Measurements from ENCODE around the gene GJB2. TPM values are rescaled to one million over a fixed set of nuclear protein-coding genes. Genes with fewer than 3 reads are reported as not detected.

The GJB2 gene
- total and polyA plus RNA-seq, 2 of the 4 experiments (the other 2 are of a cell fraction), result under 0.01 to 0.17 TPM

DNA sequence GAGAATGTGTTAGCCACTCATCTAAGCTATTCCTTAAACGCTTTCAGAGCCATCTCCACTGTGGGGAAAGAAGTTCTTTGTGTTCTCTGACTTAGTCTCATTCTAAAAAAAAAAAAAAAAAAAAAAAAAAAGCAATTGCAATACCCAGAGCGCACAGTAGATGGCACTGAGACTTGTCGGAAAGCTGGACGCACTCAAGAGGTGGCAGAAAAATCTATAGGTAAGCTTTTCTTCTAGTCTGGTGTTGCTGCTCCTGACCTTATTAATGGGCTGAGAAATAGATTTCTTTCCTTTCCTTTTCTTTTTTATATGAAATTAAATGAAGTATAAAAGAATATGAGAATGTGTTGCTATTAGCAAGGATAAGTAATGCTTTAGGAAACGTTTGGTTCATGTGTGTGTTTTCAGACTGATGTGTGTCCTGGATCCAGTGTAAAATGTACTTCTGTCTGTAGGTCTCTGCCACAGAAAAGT, 4.7 kb upstream of the GJB2 start:
- H2AFZ ChIP-seq (replicated peaks; ENCODE audit: low read length, poor library complexity), result no peak overlapping the region
- ChIA-PET CTCF (interaction anchor here (0.6 to 2.2 kb wide), 18 partner anchors 10 to 1924 kb away, joined by 3 to 16 read pairs (median 4); no protein-coding TSS in a partner anchor), POLR2A (ENCODE audit: unreplicated experiment) (no interaction called here)
- no peak overlapping the region for H2AK5ac ChIP-seq (ENCODE audit: low read depth, low read length)
- intact Hi-C loops (cut with micrococcal nuclease) (loop anchor here (1.0 to 10.0 kb wide), 4 partner anchors 292 to 1281 kb away; no protein-coding TSS in a partner anchor), dilution Hi-C loops (cut with HindIII; ENCODE audit: low sequenced_read_pairs, unreplicated experiment) (loop anchor here (10.0 to 25.0 kb wide), 2 partner anchors 290 to 647 kb away; no protein-coding TSS in a partner anchor), in situ Hi-C loops (cut with MboI; ENCODE audit: low sequenced_read_pairs) (loop anchor here (25.0 kb wide), 3 partner anchors 515 to 1290 kb away; partner anchors contain the start of gene IL17D)
- H3K9me3 ChIP-seq (ENCODE audit: control insufficient read depth, insufficient read depth, low read length), result peaks cover 7% of the 10 kb centered on the region
- H3K18ac ChIP-seq (ENCODE audit: low read depth, low read length), result no peak overlapping the region
- no TSS peak for BruUV-seq (replicated peaks)
- no peaks in the 10 kb centered on the region for H3K36me3 ChIP-seq (ENCODE audit: control insufficient read depth, insufficient read depth, low read length)
- no peak overlapping the region for H4K8ac ChIP-seq (ENCODE audit: low read depth in 2 of 2, low read length in 2 of 2)
- ATAC-seq (ENCODE audit: low read depth) (peak; percentile 73), DNase-seq (peak; percentile 56)
- no peak overlapping the region for H3K9ac ChIP-seq (ENCODE audit: low read depth, low read length)
- H2BK5ac ChIP-seq (ENCODE audit: low read depth, low read length, poor library complexity, severe bottlenecking), result no peak overlapping the region
- H3K23ac ChIP-seq (ENCODE audit: low read depth, low read length), result no peak overlapping the region
- 33% methylated on average over 1 of the region's 5 CpGs; no CpG with 5 or more reads in 1 of the 2 experiments for WGBS, 2 experiments (ENCODE audit: extremely low coverage in 2 of 2, insufficient read length in 1 of 2)
- H3K4me3 ChIP-seq (ENCODE audit: insufficient read depth, low read depth, low read length), result no peak overlapping the region
- no peaks in the 10 kb centered on the region for H4K20me1 ChIP-seq (ENCODE audit: insufficient read depth, low read length)
- H2BK20ac ChIP-seq (ENCODE audit: low read depth, low read length), result no peak overlapping the region
- H2AK9ac ChIP-seq (replicated peaks; ENCODE audit: low read depth, low read length, poor library complexity), result no peak overlapping the region
- peaks cover 65% of the 10 kb centered on the region for H3K27me3 ChIP-seq (ENCODE audit: control insufficient read depth, insufficient read depth, low read length)
- H2BK120ac ChIP-seq (ENCODE audit: low read depth, low read length), result no peak overlapping the region
- no peak overlapping the region for H3K56ac ChIP-seq (ENCODE audit: extremely low read depth, insufficient read depth, low read length)
- H3K4me2 ChIP-seq (ENCODE audit: low read depth, low read length), result peak overlapping the region; percentile 42; the same call in 1 of the 2 replicates
- H3K4me1 ChIP-seq (ENCODE audit: control insufficient read depth, insufficient read depth, low read length), result peaks cover 2% of the 10 kb centered on the region; the same call in 1 of the 2 replicates
- no peak overlapping the region for H4K91ac ChIP-seq (ENCODE audit: insufficient read depth, low read depth, low read length)
- no peak overlapping the region for H4K5ac ChIP-seq (ENCODE audit: low read depth, low read length)
- no peaks in the 10 kb centered on the region for H3K9me1 ChIP-seq (ENCODE audit: insufficient read depth, low read length)
- no peaks in the 10 kb centered on the region for H3K79me1 ChIP-seq (ENCODE audit: low read depth in 1 of 2, low read length in 2 of 2)
- no peak for TF ChIP-seq CHD1 (IDR thresholded peaks at IDR 0.05; ENCODE audit: low read depth, low read length)
- no peak for TF ChIP-seq RCOR1 (IDR thresholded peaks at IDR 0.05; ENCODE audit: insufficient replicate concordance, low read length)
- TF ChIP-seq MXI1 (IDR thresholded peaks at IDR 0.05; ENCODE audit: borderline replicate concordance, low read depth, low read length), result no peak
- TF ChIP-seq, protein P1, sequence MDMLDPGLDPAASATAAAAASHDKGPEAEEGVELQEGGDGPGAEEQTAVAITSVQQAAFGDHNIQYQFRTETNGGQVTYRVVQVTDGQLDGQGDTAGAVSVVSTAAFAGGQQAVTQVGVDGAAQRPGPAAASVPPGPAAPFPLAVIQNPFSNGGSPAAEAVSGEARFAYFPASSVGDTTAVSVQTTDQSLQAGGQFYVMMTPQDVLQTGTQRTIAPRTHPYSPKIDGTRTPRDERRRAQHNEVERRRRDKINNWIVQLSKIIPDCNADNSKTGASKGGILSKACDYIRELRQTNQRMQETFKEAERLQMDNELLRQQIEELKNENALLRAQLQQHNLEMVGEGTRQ (IDR thresholded peaks at IDR 0.05; ENCODE audit: low read depth, low read length), result no peak
- TF ChIP-seq POLR2A (IDR thresholded peaks at IDR 0.05; ENCODE audit: low read depth, low read length), result no peak
- TF ChIP-seq RAD21 (IDR thresholded peaks at IDR 0.05; ENCODE audit: low read length), result peak; percentile 76
- TF ChIP-seq ELK1 (IDR thresholded peaks at IDR 0.05; ENCODE audit: borderline replicate concordance, low read depth, low read length), result no peak
- TF ChIP-seq CEBPB (IDR thresholded peaks at IDR 0.05; ENCODE audit: low read depth, low read length), result no peak
- peak; percentile 75 for TF ChIP-seq SMC3 (IDR thresholded peaks at IDR 0.05; ENCODE audit: low read depth, low read length)
- TF ChIP-seq BHLHE40 (IDR thresholded peaks at IDR 0.05; ENCODE audit: low read depth, low read length), result no peak
- TF ChIP-seq NFE2L2 (IDR thresholded peaks at IDR 0.05; ENCODE audit: low read depth, low read length), result no peak
- no peak for TF ChIP-seq MAZ (IDR thresholded peaks at IDR 0.05; ENCODE audit: borderline replicate concordance, low read depth, low read length)
- TF ChIP-seq CTCF (conservative IDR thresholded peaks at IDR 0.05; ENCODE audit: low read depth, low read length), result peak; percentile 80
- no peak for TF ChIP-seq FOS (IDR thresholded peaks at IDR 0.05; ENCODE audit: low read depth, low read length)
- TF ChIP-seq RFX5 (IDR thresholded peaks at IDR 0.05; ENCODE audit: low read depth, low read length), result no peak
- TF ChIP-seq MAFK (IDR thresholded peaks at IDR 0.05; ENCODE audit: low read depth, low read length), result 0 out of 2 replicates have a peak, but pooled peaks have one; percentile 13
- H3K27ac ChIP-seq (ENCODE audit: insufficient read depth, low read length), result no peak overlapping the region
- H2BK15ac ChIP-seq (ENCODE audit: low read depth, low read length), result no peak overlapping the region
- no peak overlapping the region for H3K4ac ChIP-seq (ENCODE audit: low read depth, low read length)
- H3K14ac ChIP-seq (replicated peaks; ENCODE audit: low read depth, low read length), result no peak overlapping the region
